Fibroblast of the aortic adventitia (primary cell): Measurements from ENCODE around the gene HDGFL2. TPM values are rescaled to one million over a fixed set of nuclear protein-coding genes. Genes with fewer than 3 reads are reported as not detected.

ENCODE experiments used
- DNase-seq: peaks from one replicate; pipeline ENCODE4 v3.0.0-alpha.2; 2010; ENCODE audit warnings: low read depth
- H3K4me3 ChIP-seq: 2 replicates; pipeline ENCODE4 v1.5.1; 2011; ENCODE audit warnings: low read depth, mild to moderate bottlenecking, control low read depth, low read length, moderate library complexity
- CTCF ChIP-seq: IDR thresholded peaks from 2 replicates; pipeline ENCODE4 v1.5.1; 2011; ENCODE audit warnings: mild to moderate bottlenecking, low read length, control low read depth, inconsistent platforms; ENCODE audit not compliant: insufficient read depth
- total RNA-seq: library from RNA; depleted of rRNA; stranded (reverse); fragments of >200 nt; gene quantifications from 2 replicates; pipeline ENCODE4 v1.2.3, GENCODE V29; 2012; ENCODE audit warnings: low replicate concordance

Gene HDGFL2
- total RNA-seq, 1 donor: 41.0 TPM

GRCh38 chr19:4430760-4431159 lies 41.3 kb upstream of the HDGFL2 start:
- H3K4me3 ChIP-seq: no peak overlapping the region
- DNase-seq: no peak
- TF ChIP-seq CTCF: no peak

- TF ChIP-seq CTCF: no peak
- no peak for DNase-seq
- no peak overlapping the region for H3K4me3 ChIP-seq
These were observed 40.8 kb upstream of the HDGFL2 start for GRCh38 chr19:4431296-4431695.

GRCh38 chr19:4431808-4432674 lies 40.1 kb upstream of the HDGFL2 start:
- H3K4me3 ChIP-seq: no peak overlapping the region
- TF ChIP-seq CTCF: no peak
- no peak for DNase-seq

GRCh38 chr19:4432918-4433506 lies 39.1 kb upstream of the HDGFL2 start:
- no peak overlapping the region for H3K4me3 ChIP-seq
- no peak for TF ChIP-seq CTCF
- DNase-seq: no peak

- TF ChIP-seq CTCF: no peak
- no peak overlapping the region for H3K4me3 ChIP-seq
- DNase-seq: no peak
These were observed 37.7 kb upstream of the HDGFL2 start for GRCh38 chr19:4434391-4434790.

- no peak for DNase-seq
- no peak overlapping the region for H3K4me3 ChIP-seq
- no peak for TF ChIP-seq CTCF
These were observed 35.9 kb upstream of the HDGFL2 start for GRCh38 chr19:4436231-4436630.
